Mucosa of descending colon (tissue), 3 donors: ENCODE data around the gene CAMKK2. TPM values are rescaled to one million over a fixed set of nuclear protein-coding genes. Genes with fewer than 3 reads are reported as not detected.

Source experiments
- ATAC-seq: fragments of 200-7000 bp; cut with Tn5 transposase; one replicate; pipeline ENCODE4 v1.9.1; 2020; ENCODE audit warnings: mild to moderate bottlenecking, moderate library complexity
- DNase-seq, 3 donors: peaks; one replicate each; pipeline ENCODE4 v3.0.0-alpha.2; 2020
- H3K36me3 ChIP-seq: fragments of 200-600 bp; one replicate; pipeline ENCODE4 v1.8.0; 2021; ENCODE audit warnings: low read depth, mild to moderate bottlenecking
- H3K4me1 ChIP-seq: fragments of 200-600 bp; one replicate; pipeline ENCODE4 v1.8.0; 2021; ENCODE audit warnings: low read depth, mild to moderate bottlenecking
- H3K4me3 ChIP-seq: fragments of 200-600 bp; one replicate; pipeline ENCODE4 v1.8.0; 2021; ENCODE audit warnings: mild to moderate bottlenecking
- H3K9me3 ChIP-seq: fragments of 200-600 bp; one replicate; pipeline ENCODE4 v1.8.0; 2021; ENCODE audit warnings: mild to moderate bottlenecking
- CTCF ChIP-seq: fragments of 200-600 bp; IDR thresholded peaks from one replicate; pipeline ENCODE4 v1.8.0; 2022; ENCODE audit warnings: antibody characterized with exemption, mild to moderate bottlenecking
- intact Hi-C, 2 donors: fragments of 100-400 bp; cut with DNase I in 1 of 2; cut with micrococcal nuclease in 1 of 2; formaldehyde crosslinking; loops; one replicate each; pipeline versions ENCODE4 v1.11.0 to v1.11.1; 2022; cut with DNase I, micrococcal nuclease
- total RNA-seq, 3 donors: library from RNA; stranded (reverse); fragmentation: NEBNext Ultra II Directional in 2 of 3; extraction: Animal tissue kit (Norgen Biotek cat#: 25700) in 2 of 3; gene quantifications; one replicate each; pipeline versions ENCODE4 v1.2.1 to v1.2.4, GENCODE V29; 2021 to 2023
- donor health status: DM: no; HTN: no; CAD: no; lungs with moderate emphysema.
- donor health status: DM: no; HTN: no; CAD: no.
- donor health status: DM: no; HTN: yes; CAD: no.

The CAMKK2 gene
- total RNA-seq, 3 donors from 2014 or later: 44.0 to 57.1 (median 47.3) TPM

GRCh38 chr12:121239351-121240061 lies 57.0 kb downstream of the CAMKK2 start:
- Histone ChIP-seq H3K36me3 (no peaks in the 10 kb centered on the region), H3K9me3 (no peaks in the 10 kb centered on the region), H3K4me1 (peaks cover 3% of the 10 kb centered on the region), H3K4me3 (no peak overlapping the region)
- DNase-seq (no peak), ATAC-seq (peak; percentile 10)
- intact Hi-C loops: no loop called here
- TF ChIP-seq CTCF: no peak

- ATAC-seq (peak; percentile 43), DNase-seq (peak in 2 of 3 donors; percentile 35 to 48)
- no peaks in the 10 kb centered on the region for H3K36me3 ChIP-seq
- no peak for TF ChIP-seq CTCF
- no peak overlapping the region for H3K4me3 ChIP-seq
- no peaks in the 10 kb centered on the region for H3K9me3 ChIP-seq
- intact Hi-C loops: no loop called here
- peaks cover 3% of the 10 kb centered on the region for H3K4me1 ChIP-seq
Observed at GRCh38 chr12:121238604-121239350, 57.7 kb downstream of the CAMKK2 start.

- Histone ChIP-seq H3K4me3 (no peak overlapping the region), H3K4me1 (peaks cover 3% of the 10 kb centered on the region), H3K9me3 (no peaks in the 10 kb centered on the region), H3K36me3 (no peaks in the 10 kb centered on the region)
- no peak for ATAC-seq
- no peak for TF ChIP-seq CTCF
- intact Hi-C loops: no loop called here
- DNase-seq: peak in 1 of 3 donors; percentile 27
Observed at GRCh38 chr12:121238086-121238485, 58.4 kb downstream of the CAMKK2 start.

- TF ChIP-seq CTCF: no peak
- no peaks in the 10 kb centered on the region for H3K9me3 ChIP-seq
- peaks cover 3% of the 10 kb centered on the region for H3K4me1 ChIP-seq
- DNase-seq (no peak), ATAC-seq (no peak)
- H3K36me3 ChIP-seq: no peaks in the 10 kb centered on the region
- intact Hi-C loops: no loop called here
- H3K4me3 ChIP-seq: no peak overlapping the region
Observed at GRCh38 chr12:121237415-121237814, 59.1 kb downstream of the CAMKK2 start.

GRCh38 chr12:121236776-121237175 lies 59.7 kb downstream of the CAMKK2 start:
- DNase-seq: no peak
- Histone ChIP-seq H3K4me3 (no peak overlapping the region), H3K9me3 (no peaks in the 10 kb centered on the region), H3K36me3 (no peaks in the 10 kb centered on the region), H3K4me1 (peaks cover 3% of the 10 kb centered on the region)
- no peak for ATAC-seq
- no peak for TF ChIP-seq CTCF
- intact Hi-C loops: no loop called here
